Omental fat pad (tissue), 4 donors: ENCODE results near the gene IGDCC3. TPM values are rescaled to one million over a fixed set of nuclear protein-coding genes. Genes with fewer than 3 reads are reported as not detected.
A peak's percentile ranks its signal among the peaks of the same experiment; 100 is the strongest.

Experiments
- ATAC-seq: fragments of 150-250 bp; one replicate; pipeline ENCODE4 v1.9.1; 2016; ENCODE audit warnings: mild to moderate bottlenecking, moderate library complexity; ENCODE audit not compliant: low FRiP score
- DNase-seq: peaks from one replicate; pipeline ENCODE4 v3.0.0-alpha.2; 2019; ENCODE audit warnings: low spot score
- total RNA-seq, 4 donors: library from RNA; depleted of rRNA; stranded (reverse); fragments of >200 nt; gene quantifications; one replicate each; pipeline ENCODE4 v1.1.0, GENCODE V29; 2016
- TF ChIP-seq, protein P1 (sequence below), 3 donors: fragments of 450-650 bp; IDR thresholded peaks; one replicate each; pipeline ENCODE4 v1.5.1; 2016 to 2017; ENCODE audit warnings: antibody characterized with exemption in 3 of 3, mild to moderate bottlenecking in 3 of 3, moderate library complexity in 2 of 3

The IGDCC3 gene
- total RNA-seq, 4 donors from 2014 or later = not detected

- no peak for DNase-seq
Observed at GRCh38 chr15:65388306-65389080, 10.7 kb upstream of the IGDCC3 start.

GRCh38 chr15:65386886-65387285, 9.1 kb upstream of the IGDCC3 start:
- no peak for DNase-seq
- ATAC-seq = no peak
- TF ChIP-seq, protein P1, sequence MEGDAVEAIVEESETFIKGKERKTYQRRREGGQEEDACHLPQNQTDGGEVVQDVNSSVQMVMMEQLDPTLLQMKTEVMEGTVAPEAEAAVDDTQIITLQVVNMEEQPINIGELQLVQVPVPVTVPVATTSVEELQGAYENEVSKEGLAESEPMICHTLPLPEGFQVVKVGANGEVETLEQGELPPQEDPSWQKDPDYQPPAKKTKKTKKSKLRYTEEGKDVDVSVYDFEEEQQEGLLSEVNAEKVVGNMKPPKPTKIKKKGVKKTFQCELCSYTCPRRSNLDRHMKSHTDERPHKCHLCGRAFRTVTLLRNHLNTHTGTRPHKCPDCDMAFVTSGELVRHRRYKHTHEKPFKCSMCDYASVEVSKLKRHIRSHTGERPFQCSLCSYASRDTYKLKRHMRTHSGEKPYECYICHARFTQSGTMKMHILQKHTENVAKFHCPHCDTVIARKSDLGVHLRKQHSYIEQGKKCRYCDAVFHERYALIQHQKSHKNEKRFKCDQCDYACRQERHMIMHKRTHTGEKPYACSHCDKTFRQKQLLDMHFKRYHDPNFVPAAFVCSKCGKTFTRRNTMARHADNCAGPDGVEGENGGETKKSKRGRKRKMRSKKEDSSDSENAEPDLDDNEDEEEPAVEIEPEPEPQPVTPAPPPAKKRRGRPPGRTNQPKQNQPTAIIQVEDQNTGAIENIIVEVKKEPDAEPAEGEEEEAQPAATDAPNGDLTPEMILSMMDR (IDR thresholded peaks at IDR 0.05) = no peak

More at GRCh38 chr15:65388306-65389080, 10.7 kb upstream of the IGDCC3 start:
- TF ChIP-seq, protein P1 (IDR thresholded peaks at IDR 0.05) = no peak
- no peak for ATAC-seq

GRCh38 chr15:65386376-65386775, 8.6 kb upstream of the IGDCC3 start:
- TF ChIP-seq, protein P1 (IDR thresholded peaks at IDR 0.05) = no peak
- ATAC-seq (no peak), DNase-seq (no peak)

DNA sequence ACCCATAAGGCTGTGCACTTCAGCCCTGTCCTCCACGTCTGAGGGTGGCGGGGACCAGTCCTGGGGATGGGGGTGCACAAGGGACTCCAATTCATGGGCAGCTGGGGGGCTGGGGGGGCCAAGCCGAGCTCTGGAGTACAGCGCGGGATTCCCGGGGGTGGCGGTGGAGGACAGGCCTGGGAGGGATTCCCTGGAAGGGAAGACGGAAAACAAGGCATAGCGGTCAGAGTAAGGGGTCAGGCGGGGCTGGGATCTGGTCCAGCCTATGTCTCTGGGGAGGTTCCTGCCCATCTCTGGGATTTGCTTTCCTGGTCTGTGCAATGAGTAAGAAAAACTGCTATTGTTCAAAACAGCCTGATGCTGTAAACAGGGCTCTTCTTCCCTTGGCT, 8.1 kb upstream of the IGDCC3 start:
- no peak for DNase-seq
- TF ChIP-seq, protein P1 (IDR thresholded peaks at IDR 0.05) = no peak
- peak; percentile 11 for ATAC-seq

DNA sequence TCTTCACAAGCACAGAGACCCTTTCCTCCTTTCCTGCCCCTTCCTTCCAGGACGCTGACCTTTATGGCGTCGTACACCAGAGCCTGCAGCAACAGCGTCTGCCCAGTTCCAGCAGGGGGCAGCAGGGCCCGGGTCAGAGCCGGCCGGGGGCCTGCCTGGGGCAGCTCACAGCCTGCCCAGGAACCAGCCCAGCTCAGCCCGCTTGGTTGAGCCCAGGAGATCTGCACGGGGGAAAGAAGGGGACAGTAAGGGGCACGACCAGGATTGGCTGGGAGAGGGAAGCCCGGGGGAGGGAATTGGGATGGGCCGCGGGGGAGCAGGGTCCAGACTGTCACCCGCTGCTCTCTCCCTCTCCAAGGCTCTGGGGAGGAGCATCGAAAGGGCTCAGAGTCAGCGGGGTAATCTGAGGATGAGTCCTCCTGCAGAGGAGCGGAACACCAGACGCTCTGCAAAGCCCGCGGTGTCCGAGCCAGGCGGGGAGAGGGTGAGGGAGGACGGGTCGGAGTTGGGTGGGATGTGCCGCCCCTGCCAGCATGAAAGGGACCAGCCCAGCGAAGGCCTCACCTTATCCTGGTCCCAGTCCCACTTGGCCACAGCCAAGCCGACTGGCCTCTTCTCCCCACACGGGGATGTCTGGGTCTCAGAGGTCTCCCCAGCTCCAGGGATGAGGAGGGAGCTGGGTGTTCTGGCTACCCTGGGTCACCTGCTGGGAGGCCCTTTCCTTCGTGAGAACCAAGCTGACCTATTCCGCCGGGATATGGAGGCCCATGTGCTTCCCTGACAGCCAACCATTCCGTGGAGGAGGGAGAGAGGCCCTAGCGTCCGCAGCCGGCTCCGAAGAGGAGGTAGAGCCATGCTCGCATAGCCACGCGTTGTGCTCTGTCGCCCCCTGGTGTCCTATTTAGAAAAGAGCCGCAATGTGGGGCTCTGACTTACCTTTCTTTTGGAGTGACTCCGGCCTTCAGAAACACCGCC, 7.4 kb upstream of the IGDCC3 start:
- peak; percentile 79 for DNase-seq

GRCh38 chr15:65384505-65384894, 6.7 kb upstream of the IGDCC3 start:
- ATAC-seq (no peak), DNase-seq (no peak)
- TF ChIP-seq, protein P1 (IDR thresholded peaks at IDR 0.05) = no peak

More for the DNA sequence above, 7.4 kb upstream of the IGDCC3 start:
- ATAC-seq = peak; percentile 87
- TF ChIP-seq, protein P1 (IDR thresholded peaks at IDR 0.05) = peak in 2 of 3 donors; percentile 25 to 65
